ENCODE measurements around the gene STAP2. TPM values are rescaled to one million over a fixed set of nuclear protein-coding genes. Genes with fewer than 3 reads are reported as not detected.

Gene STAP2
- total and polyA plus RNA-seq, 9 of the 15 experiments (the other 6 are each of a cell fraction or from before 2014, with no cell fraction given) = 1.2 to 9.8 (median 4.5) TPM

- TF ChIP-seq, protein P1, sequence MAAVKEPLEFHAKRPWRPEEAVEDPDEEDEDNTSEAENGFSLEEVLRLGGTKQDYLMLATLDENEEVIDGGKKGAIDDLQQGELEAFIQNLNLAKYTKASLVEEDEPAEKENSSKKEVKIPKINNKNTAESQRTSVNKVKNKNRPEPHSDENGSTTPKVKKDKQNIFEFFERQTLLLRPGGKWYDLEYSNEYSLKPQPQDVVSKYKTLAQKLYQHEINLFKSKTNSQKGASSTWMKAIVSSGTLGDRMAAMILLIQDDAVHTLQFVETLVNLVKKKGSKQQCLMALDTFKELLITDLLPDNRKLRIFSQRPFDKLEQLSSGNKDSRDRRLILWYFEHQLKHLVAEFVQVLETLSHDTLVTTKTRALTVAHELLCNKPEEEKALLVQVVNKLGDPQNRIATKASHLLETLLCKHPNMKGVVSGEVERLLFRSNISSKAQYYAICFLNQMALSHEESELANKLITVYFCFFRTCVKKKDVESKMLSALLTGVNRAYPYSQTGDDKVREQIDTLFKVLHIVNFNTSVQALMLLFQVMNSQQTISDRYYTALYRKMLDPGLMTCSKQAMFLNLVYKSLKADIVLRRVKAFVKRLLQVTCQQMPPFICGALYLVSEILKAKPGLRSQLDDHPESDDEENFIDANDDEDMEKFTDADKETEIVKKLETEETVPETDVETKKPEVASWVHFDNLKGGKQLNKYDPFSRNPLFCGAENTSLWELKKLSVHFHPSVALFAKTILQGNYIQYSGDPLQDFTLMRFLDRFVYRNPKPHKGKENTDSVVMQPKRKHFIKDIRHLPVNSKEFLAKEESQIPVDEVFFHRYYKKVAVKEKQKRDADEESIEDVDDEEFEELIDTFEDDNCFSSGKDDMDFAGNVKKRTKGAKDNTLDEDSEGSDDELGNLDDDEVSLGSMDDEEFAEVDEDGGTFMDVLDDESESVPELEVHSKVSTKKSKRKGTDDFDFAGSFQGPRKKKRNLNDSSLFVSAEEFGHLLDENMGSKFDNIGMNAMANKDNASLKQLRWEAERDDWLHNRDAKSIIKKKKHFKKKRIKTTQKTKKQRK (IDR thresholded peaks at IDR 0.05; ENCODE audit: borderline replicate concordance, low read depth, low read length) = no peak
- no peak for TF ChIP-seq HNRNPK (IDR thresholded peaks at IDR 0.05; ENCODE audit: low read depth, low read length, poor library complexity, severe bottlenecking)
- TF ChIP-seq MAZ (CRISPR knock-in tag; conservative IDR thresholded peaks at IDR 0.05 in 1 of 2, IDR thresholded peaks at IDR 0.05 in 1 of 2) = peak in 1 of 2 experiments; percentile 90; a peak in 2 of 4 replicates
- TF ChIP-seq MTA3 (IDR thresholded peaks at IDR 0.05; ENCODE audit: borderline replicate concordance) = peak; percentile 48
- TF ChIP-seq CHD4 (IDR thresholded peaks at IDR 0.05; ENCODE audit: insufficient read depth, insufficient replicate concordance, low read depth, low read length, poor library complexity, severe bottlenecking) = peak; percentile 4
- TF ChIP-seq SMAD3 (CRISPR knock-in tag; conservative IDR thresholded peaks at IDR 0.05) = no peak
- peak; percentile 63 for TF ChIP-seq BHLHE40 (IDR thresholded peaks at IDR 0.05; ENCODE audit: low read length)
- TF ChIP-seq KDM2B (CRISPR knock-in tag; IDR thresholded peaks at IDR 0.05) = no peak
- TF ChIP-seq ZNF395 (CRISPR knock-in tag; IDR thresholded peaks at IDR 0.05) = 0 out of 2 replicates have a peak, but pooled peaks have one; percentile 80
- no peak for TF ChIP-seq ZNF785 (CRISPR knock-in tag; IDR thresholded peaks at IDR 0.05)
- TF ChIP-seq FOXM1 (IDR thresholded peaks at IDR 0.05; ENCODE audit: low read depth) = peak; percentile 64; the same call in 1 of the 2 replicates
- no peak for TF ChIP-seq FOXM1 (CRISPR knock-in tag; IDR thresholded peaks at IDR 0.05; ENCODE audit: low read depth)
- 0 out of 2 replicates have a peak, but pooled peaks have one; percentile 6 for TF ChIP-seq LARP7 (IDR thresholded peaks at IDR 0.05)
- peak; percentile 79 for TF ChIP-seq VEZF1 (CRISPR knock-in tag; IDR thresholded peaks at IDR 0.05)
- peak; percentile 89 for TF ChIP-seq SMARCE1 (IDR thresholded peaks at IDR 0.05)
- TF ChIP-seq BCOR (IDR thresholded peaks at IDR 0.05) = peak; percentile 19; the same call in 1 of the 2 replicates
- peak; percentile 94 for TF ChIP-seq EP300 (IDR thresholded peaks at IDR 0.05; ENCODE audit: low read length)
- TF ChIP-seq CTCF (IDR thresholded peaks at IDR 0.05 in 2 of 3, conservative IDR thresholded peaks at IDR 0.05 in 1 of 3; ENCODE audit: insufficient read depth in 2 of 3, low read depth in 1 of 3, low read length in 3 of 3) = peak; percentile 87 to 94 (median 93)
- TF ChIP-seq ZNF77 (CRISPR knock-in tag; IDR thresholded peaks at IDR 0.05) = no peak
These were observed 36.8 kb upstream of the STAP2 start (continued) for GRCh38 chr19:4375164-4376027.
